Type B pancreatic cell (in vitro differentiated cells): Measurements from ENCODE around the gene IGFBP7. TPM values are rescaled to one million over a fixed set of nuclear protein-coding genes. Genes with fewer than 3 reads are reported as not detected.

Experiments used
- DNase-seq: peaks from one replicate; pipeline ENCODE4 v3.0.0; 2021; ENCODE audit warnings: mixed read lengths; ENCODE audit not compliant: unreplicated experiment; ENCODE audit errors: extremely low spot score
- H3K27ac Mint-ChIP-seq: 2 replicates; pipeline ENCODE4 v1.8.0; 2021; ENCODE audit warnings: mild to moderate bottlenecking, mixed read lengths
- H3K27me3 Mint-ChIP-seq: 2 replicates; pipeline ENCODE4 v1.8.0; 2021; ENCODE audit warnings: mixed read lengths
- H3K36me3 Mint-ChIP-seq: 2 replicates; pipeline ENCODE4 v1.8.0; 2021; ENCODE audit warnings: mixed read lengths
- H3K4me1 Mint-ChIP-seq: one replicate; pipeline ENCODE4 v1.8.0; 2021; ENCODE audit warnings: mixed read lengths; ENCODE audit not compliant: unreplicated experiment
- H3K4me3 Mint-ChIP-seq: 2 replicates; pipeline ENCODE4 v1.8.0; 2021; ENCODE audit warnings: mild to moderate bottlenecking, mixed read lengths
- H3K9me3 Mint-ChIP-seq: 2 replicates; pipeline ENCODE4 v1.8.0; 2021; ENCODE audit warnings: mixed read lengths
- total RNA-seq: library from RNA; stranded (reverse); gene quantifications from 2 replicates; pipeline ENCODE4 v1.2.1, GENCODE V29; 2021; ENCODE audit warnings: low replicate concordance
- TF ChIP-seq, protein P1 (sequence below): fragments of 200-600 bp; sonication (generic); conservative IDR thresholded peaks from 2 replicates; pipeline ENCODE4 v1.5.0; 2021; ENCODE audit warnings: antibody characterized with exemption, mild to moderate bottlenecking

The IGFBP7 gene
- total RNA-seq, 1 donor from 2014 or later = 108 TPM

DNA sequence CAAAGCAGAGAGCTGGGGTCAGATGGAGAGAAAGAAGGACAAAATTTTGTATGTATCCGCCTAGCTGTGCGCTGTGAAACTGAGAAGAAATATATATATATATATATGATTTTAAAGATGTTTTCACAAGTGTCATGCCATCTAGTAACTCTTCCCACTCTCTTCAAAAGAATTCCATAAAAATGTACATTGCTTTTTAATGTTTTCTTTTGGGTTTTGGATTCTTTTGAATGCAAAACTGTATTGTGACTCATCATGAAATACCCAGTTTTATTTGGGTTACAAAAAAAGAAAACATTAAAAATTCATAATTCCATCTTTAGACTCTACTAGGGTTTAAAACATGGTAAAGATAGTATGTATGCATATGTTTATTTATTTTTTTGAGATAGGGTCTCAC is 34.3 kb upstream of the IGFBP7 start:
- H3K27ac Mint-ChIP-seq = no peak overlapping the region
- no peaks in the 10 kb centered on the region for H3K27me3 Mint-ChIP-seq
- no peak for DNase-seq
- H3K36me3 Mint-ChIP-seq = no peaks in the 10 kb centered on the region
- peaks cover 15% of the 10 kb centered on the region for H3K9me3 Mint-ChIP-seq
- H3K4me3 Mint-ChIP-seq = no peak overlapping the region
- TF ChIP-seq, protein P1, sequence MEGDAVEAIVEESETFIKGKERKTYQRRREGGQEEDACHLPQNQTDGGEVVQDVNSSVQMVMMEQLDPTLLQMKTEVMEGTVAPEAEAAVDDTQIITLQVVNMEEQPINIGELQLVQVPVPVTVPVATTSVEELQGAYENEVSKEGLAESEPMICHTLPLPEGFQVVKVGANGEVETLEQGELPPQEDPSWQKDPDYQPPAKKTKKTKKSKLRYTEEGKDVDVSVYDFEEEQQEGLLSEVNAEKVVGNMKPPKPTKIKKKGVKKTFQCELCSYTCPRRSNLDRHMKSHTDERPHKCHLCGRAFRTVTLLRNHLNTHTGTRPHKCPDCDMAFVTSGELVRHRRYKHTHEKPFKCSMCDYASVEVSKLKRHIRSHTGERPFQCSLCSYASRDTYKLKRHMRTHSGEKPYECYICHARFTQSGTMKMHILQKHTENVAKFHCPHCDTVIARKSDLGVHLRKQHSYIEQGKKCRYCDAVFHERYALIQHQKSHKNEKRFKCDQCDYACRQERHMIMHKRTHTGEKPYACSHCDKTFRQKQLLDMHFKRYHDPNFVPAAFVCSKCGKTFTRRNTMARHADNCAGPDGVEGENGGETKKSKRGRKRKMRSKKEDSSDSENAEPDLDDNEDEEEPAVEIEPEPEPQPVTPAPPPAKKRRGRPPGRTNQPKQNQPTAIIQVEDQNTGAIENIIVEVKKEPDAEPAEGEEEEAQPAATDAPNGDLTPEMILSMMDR = no peak
- peaks cover 17% of the 10 kb centered on the region for H3K4me1 Mint-ChIP-seq

DNA sequence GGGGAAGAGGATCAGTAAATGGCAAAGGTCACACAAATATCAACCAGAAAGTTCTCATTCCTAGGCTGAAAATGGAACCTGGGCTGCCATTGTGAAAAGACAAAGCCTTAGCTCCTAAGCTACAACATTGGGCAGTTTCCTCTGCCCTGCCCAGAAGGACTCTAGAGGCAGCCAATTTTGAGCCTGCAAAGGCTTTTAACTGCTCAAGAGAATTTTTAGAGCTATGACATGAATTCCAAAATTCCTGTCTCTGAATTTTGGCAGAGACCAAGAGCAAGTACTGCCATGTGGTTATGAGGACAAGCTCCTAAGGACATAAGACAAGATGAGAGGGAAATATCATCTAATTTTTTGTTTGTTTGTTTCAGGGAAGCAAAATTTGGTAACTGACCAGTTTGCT is 29.6 kb upstream of the IGFBP7 start:
- peaks cover 11% of the 10 kb centered on the region for H3K9me3 Mint-ChIP-seq
- H3K27ac Mint-ChIP-seq = no peak overlapping the region

DNA sequence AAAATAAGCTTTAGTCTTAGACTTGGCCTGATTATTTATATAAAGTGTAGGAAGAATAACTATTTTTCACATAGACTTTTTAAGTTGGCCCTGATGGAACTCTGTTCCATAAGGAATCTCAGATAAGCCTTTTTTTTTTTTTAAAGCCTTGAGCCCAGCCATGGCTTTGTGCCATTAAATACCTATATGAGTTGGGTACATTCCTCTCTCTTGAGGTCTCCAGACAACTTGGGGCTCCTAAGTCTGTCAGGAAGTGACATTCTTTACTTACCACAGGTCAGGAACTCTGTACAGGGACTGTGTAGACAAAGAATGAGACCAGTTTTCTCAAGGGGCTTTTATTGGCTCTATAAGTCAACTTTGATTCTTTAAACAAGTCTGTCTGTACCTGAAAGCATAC is 27.1 kb upstream of the IGFBP7 start:
- no peaks in the 10 kb centered on the region for H3K36me3 Mint-ChIP-seq
- H3K27me3 Mint-ChIP-seq = no peaks in the 10 kb centered on the region
- TF ChIP-seq, protein P1 = no peak
- peaks cover 11% of the 10 kb centered on the region for H3K9me3 Mint-ChIP-seq
- no peak for DNase-seq
- no peak overlapping the region for H3K4me3 Mint-ChIP-seq
- no peak overlapping the region for H3K27ac Mint-ChIP-seq
- peaks cover 13% of the 10 kb centered on the region for H3K4me1 Mint-ChIP-seq

More for the DNA sequence above, 29.6 kb upstream of the IGFBP7 start:
- H3K4me1 Mint-ChIP-seq = no peaks in the 10 kb centered on the region
- no peaks in the 10 kb centered on the region for H3K27me3 Mint-ChIP-seq
- TF ChIP-seq, protein P1 = no peak
- DNase-seq = no peak
- H3K4me3 Mint-ChIP-seq = no peak overlapping the region
- H3K36me3 Mint-ChIP-seq = no peaks in the 10 kb centered on the region

DNA sequence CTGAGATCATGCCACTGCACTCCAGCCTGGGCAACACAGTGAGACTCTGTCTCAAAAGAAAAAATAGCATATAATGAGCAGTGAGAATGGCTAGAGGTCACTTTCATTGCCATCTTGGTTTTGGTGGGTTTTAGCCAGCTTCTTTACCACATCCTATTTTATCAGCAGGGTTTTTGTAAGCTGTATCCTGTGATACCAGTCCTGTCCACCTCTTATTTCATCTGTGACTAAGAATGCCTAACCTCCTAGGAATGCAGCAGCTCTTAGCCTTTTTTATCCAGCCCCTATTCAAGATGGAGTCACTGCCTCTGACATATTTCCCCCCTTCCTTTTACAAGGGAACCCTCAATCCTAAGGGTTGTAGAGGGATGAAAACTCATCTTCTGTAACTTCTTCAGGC is 26.1 kb upstream of the IGFBP7 start:
- no peak overlapping the region for H3K4me3 Mint-ChIP-seq
- H3K27me3 Mint-ChIP-seq = no peaks in the 10 kb centered on the region
- H3K9me3 Mint-ChIP-seq = peaks cover 6% of the 10 kb centered on the region
- peaks cover 21% of the 10 kb centered on the region for H3K4me1 Mint-ChIP-seq
- TF ChIP-seq, protein P1 = no peak
- DNase-seq = no peak
- H3K36me3 Mint-ChIP-seq = no peaks in the 10 kb centered on the region
- no peak overlapping the region for H3K27ac Mint-ChIP-seq

DNA sequence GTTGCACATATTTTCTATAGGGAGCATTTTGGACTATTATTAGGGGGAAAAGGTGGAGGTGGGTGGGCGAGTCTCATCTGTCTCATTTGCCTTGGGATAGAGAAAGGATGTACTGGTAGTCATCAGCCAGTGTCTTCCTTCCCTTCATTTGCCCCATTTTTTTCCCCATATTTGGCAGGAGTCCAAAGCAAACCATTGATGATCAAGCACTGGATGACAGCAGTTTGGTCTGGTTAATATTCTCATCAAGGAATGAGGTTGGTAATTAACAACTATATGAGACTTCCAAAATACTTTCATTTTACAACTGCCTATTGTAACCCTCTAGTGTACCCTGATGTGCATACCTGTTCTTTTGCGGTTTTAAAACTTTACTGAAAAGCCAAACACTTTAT is 22.6 kb upstream of the IGFBP7 start:
- H3K4me3 Mint-ChIP-seq = no peak overlapping the region
- TF ChIP-seq, protein P1 = no peak
- no peak for DNase-seq
- H3K27ac Mint-ChIP-seq = no peak overlapping the region
- no peaks in the 10 kb centered on the region for H3K27me3 Mint-ChIP-seq
- H3K4me1 Mint-ChIP-seq = peaks cover 21% of the 10 kb centered on the region
- H3K9me3 Mint-ChIP-seq = no peaks in the 10 kb centered on the region
- no peaks in the 10 kb centered on the region for H3K36me3 Mint-ChIP-seq
